ENCODE data around the gene THOC1.

- TF ChIP-seq CTCF (IDR thresholded peaks at IDR 0.05) (no peak), POLR2A (IDR thresholded peaks at IDR 0.05) (no peak)
These were observed 26.7 kb upstream of the THOC1 start for GRCh38 chr18:294566-294965.

Measured in right lobe of liver (tissue), 4 donors.